Measurements from ENCODE around the gene SCRN2. TPM values are rescaled to one million over a fixed set of nuclear protein-coding genes. Genes with fewer than 3 reads are reported as not detected.

Gene SCRN2
- total and polyA plus RNA-seq, 2 of the 8 experiments (the other 6 are each of a cell fraction or from before 2014, with no cell fraction given) = 24.4 to 42.3 TPM

DNA sequence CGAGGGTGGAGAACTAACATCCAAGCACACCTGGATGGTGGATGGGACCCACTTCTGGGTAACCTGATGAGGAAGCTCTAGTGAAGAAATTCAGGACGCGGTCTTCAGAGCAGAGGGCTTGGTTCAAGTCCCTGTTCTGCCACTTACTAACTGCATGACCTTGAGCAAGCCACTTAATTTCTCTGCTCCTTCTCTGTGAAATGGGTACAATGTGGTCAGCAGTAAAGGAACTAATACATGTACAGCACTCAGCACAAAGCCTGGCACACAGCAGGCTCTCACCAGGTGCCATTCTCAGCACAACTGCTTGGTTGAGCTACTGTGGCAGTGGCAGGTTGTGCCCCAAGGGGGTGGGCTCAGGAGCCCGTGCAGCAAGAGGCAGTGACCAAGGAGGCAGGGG lies 17.6 kb downstream of the SCRN2 start (continued):
- TF ChIP-seq, protein P1, sequence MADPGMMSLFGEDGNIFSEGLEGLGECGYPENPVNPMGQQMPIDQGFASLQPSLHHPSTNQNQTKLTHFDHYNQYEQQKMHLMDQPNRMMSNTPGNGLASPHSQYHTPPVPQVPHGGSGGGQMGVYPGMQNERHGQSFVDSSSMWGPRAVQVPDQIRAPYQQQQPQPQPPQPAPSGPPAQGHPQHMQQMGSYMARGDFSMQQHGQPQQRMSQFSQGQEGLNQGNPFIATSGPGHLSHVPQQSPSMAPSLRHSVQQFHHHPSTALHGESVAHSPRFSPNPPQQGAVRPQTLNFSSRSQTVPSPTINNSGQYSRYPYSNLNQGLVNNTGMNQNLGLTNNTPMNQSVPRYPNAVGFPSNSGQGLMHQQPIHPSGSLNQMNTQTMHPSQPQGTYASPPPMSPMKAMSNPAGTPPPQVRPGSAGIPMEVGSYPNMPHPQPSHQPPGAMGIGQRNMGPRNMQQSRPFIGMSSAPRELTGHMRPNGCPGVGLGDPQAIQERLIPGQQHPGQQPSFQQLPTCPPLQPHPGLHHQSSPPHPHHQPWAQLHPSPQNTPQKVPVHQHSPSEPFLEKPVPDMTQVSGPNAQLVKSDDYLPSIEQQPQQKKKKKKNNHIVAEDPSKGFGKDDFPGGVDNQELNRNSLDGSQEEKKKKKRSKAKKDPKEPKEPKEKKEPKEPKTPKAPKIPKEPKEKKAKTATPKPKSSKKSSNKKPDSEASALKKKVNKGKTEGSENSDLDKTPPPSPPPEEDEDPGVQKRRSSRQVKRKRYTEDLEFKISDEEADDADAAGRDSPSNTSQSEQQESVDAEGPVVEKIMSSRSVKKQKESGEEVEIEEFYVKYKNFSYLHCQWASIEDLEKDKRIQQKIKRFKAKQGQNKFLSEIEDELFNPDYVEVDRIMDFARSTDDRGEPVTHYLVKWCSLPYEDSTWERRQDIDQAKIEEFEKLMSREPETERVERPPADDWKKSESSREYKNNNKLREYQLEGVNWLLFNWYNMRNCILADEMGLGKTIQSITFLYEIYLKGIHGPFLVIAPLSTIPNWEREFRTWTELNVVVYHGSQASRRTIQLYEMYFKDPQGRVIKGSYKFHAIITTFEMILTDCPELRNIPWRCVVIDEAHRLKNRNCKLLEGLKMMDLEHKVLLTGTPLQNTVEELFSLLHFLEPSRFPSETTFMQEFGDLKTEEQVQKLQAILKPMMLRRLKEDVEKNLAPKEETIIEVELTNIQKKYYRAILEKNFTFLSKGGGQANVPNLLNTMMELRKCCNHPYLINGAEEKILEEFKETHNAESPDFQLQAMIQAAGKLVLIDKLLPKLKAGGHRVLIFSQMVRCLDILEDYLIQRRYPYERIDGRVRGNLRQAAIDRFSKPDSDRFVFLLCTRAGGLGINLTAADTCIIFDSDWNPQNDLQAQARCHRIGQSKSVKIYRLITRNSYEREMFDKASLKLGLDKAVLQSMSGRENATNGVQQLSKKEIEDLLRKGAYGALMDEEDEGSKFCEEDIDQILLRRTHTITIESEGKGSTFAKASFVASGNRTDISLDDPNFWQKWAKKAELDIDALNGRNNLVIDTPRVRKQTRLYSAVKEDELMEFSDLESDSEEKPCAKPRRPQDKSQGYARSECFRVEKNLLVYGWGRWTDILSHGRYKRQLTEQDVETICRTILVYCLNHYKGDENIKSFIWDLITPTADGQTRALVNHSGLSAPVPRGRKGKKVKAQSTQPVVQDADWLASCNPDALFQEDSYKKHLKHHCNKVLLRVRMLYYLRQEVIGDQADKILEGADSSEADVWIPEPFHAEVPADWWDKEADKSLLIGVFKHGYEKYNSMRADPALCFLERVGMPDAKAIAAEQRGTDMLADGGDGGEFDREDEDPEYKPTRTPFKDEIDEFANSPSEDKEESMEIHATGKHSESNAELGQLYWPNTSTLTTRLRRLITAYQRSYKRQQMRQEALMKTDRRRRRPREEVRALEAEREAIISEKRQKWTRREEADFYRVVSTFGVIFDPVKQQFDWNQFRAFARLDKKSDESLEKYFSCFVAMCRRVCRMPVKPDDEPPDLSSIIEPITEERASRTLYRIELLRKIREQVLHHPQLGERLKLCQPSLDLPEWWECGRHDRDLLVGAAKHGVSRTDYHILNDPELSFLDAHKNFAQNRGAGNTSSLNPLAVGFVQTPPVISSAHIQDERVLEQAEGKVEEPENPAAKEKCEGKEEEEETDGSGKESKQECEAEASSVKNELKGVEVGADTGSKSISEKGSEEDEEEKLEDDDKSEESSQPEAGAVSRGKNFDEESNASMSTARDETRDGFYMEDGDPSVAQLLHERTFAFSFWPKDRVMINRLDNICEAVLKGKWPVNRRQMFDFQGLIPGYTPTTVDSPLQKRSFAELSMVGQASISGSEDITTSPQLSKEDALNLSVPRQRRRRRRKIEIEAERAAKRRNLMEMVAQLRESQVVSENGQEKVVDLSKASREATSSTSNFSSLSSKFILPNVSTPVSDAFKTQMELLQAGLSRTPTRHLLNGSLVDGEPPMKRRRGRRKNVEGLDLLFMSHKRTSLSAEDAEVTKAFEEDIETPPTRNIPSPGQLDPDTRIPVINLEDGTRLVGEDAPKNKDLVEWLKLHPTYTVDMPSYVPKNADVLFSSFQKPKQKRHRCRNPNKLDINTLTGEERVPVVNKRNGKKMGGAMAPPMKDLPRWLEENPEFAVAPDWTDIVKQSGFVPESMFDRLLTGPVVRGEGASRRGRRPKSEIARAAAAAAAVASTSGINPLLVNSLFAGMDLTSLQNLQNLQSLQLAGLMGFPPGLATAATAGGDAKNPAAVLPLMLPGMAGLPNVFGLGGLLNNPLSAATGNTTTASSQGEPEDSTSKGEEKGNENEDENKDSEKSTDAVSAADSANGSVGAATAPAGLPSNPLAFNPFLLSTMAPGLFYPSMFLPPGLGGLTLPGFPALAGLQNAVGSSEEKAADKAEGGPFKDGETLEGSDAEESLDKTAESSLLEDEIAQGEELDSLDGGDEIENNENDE (IDR thresholded peaks at IDR 0.05; ENCODE audit: insufficient replicate concordance, low read length) = no peak
- TF ChIP-seq SP1 (IDR thresholded peaks at IDR 0.05; ENCODE audit: low read depth, low read length) (no peak), POLR2A (IDR thresholded peaks at IDR 0.05; ENCODE audit: control extremely low read depth in 1 of 2, low read depth in 2 of 2, low read length in 2 of 2) (no peak), CEBPB (IDR thresholded peaks at IDR 0.05; ENCODE audit: low read depth, low read length) (no peak), EZH2 (IDR thresholded peaks at IDR 0.05; ENCODE audit: low read depth, low read length, severe bottlenecking) (no peak), BACH1 (IDR thresholded peaks at IDR 0.05; ENCODE audit: low read length) (no peak), PHF8 (conservative IDR thresholded peaks at IDR 0.05; ENCODE audit: low read depth, low read length) (no peak), JUN (IDR thresholded peaks at IDR 0.05; ENCODE audit: low read depth, low read length) (no peak), NRF1 (IDR thresholded peaks at IDR 0.05; ENCODE audit: low read depth, low read length) (no peak), TAF1 (IDR thresholded peaks at IDR 0.05; ENCODE audit: low read depth, low read length) (no peak)
- TF ChIP-seq, protein P2, sequence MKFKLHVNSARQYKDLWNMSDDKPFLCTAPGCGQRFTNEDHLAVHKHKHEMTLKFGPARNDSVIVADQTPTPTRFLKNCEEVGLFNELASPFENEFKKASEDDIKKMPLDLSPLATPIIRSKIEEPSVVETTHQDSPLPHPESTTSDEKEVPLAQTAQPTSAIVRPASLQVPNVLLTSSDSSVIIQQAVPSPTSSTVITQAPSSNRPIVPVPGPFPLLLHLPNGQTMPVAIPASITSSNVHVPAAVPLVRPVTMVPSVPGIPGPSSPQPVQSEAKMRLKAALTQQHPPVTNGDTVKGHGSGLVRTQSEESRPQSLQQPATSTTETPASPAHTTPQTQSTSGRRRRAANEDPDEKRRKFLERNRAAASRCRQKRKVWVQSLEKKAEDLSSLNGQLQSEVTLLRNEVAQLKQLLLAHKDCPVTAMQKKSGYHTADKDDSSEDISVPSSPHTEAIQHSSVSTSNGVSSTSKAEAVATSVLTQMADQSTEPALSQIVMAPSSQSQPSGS (IDR thresholded peaks at IDR 0.05; ENCODE audit: low read length) = no peak

Data from H1 (cell line).